ENCODE measurements around the gene MRNIP.

MRNIP gene

DNA sequence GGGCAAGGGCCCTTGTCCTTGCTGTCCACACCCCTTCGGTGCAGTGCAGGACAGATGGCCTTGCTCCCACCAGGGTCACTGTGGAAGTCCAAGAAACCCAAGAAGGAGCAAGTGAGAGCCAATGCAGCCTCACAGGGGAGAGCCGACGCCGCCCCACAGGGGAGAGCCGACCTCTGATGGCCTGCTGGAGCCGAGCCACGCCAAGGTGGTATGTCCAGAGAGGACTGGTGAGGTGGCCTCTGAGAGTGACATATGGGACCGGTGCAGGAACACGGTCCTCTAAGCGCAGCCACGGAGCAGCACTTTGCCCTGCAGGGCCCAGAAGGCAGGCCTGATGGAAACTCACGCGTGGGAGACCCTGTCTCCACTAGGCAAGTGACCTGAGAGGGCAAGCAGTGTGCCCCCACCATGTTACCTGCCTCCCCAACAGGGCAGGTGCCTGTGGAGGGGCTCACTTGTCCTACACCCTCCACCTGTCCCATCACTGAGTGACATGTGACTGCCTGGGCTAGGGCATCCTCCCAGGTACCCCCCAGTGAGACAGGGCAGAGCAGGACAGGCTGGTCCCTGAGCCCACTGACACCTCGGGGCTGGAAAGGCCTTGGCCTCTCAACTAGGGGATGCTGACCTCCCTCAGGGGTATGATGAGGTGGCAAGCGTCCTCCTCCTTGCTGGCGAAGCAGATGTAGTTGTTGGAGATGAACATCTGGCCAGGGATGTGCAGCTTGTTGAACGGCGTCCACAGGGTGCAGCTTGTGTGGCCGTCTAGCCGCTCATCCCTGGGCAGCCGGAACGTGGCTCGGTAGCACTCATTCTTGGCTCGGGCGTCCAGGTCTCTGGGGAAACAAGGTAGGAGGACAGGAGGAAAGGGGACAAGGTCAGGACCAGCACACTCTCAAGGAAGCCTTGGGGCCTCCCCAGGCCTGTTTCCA, 32.4 kb upstream of the MRNIP start:
- Histone ChIP-seq H3K4me2 (ENCODE audit: low read length) (no peak overlapping the region), H3F3A (ENCODE audit: control insufficient read depth, insufficient read depth) (no peaks in the 10 kb centered on the region), H3K9me2 (replicated peaks; ENCODE audit: control insufficient read depth, low read length) (no peaks in the 10 kb centered on the region), H3K36me3 (ENCODE audit: control insufficient read depth, low read length) (peaks cover 89% of the 10 kb centered on the region), H3K4me1 (ENCODE audit: control insufficient read depth, low read length) (no peaks in the 10 kb centered on the region), H3K79me2 (ENCODE audit: control insufficient read depth, low read length) (no peaks in the 10 kb centered on the region), H3K27me3 (ENCODE audit: control insufficient read depth, low read length) (no peaks in the 10 kb centered on the region), H3K9me3 (ENCODE audit: control insufficient read depth, insufficient read depth, low read length) (no peaks in the 10 kb centered on the region), H3K27ac (ENCODE audit: low read depth, low read length) (no peak overlapping the region), H4K20me1 (ENCODE audit: control insufficient read depth, insufficient read depth, low read depth, low read length) (no peaks in the 10 kb centered on the region), H3K4me3 (ENCODE audit: low read length) (no peak overlapping the region)
- no peak for TF ChIP-seq EZH2phosphoT487 (IDR thresholded peaks at IDR 0.05; ENCODE audit: borderline replicate concordance, low read length)
- TF ChIP-seq, protein P1, sequence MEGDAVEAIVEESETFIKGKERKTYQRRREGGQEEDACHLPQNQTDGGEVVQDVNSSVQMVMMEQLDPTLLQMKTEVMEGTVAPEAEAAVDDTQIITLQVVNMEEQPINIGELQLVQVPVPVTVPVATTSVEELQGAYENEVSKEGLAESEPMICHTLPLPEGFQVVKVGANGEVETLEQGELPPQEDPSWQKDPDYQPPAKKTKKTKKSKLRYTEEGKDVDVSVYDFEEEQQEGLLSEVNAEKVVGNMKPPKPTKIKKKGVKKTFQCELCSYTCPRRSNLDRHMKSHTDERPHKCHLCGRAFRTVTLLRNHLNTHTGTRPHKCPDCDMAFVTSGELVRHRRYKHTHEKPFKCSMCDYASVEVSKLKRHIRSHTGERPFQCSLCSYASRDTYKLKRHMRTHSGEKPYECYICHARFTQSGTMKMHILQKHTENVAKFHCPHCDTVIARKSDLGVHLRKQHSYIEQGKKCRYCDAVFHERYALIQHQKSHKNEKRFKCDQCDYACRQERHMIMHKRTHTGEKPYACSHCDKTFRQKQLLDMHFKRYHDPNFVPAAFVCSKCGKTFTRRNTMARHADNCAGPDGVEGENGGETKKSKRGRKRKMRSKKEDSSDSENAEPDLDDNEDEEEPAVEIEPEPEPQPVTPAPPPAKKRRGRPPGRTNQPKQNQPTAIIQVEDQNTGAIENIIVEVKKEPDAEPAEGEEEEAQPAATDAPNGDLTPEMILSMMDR (IDR thresholded peaks at IDR 0.05; ENCODE audit: low read depth, low read length, poor library complexity, severe bottlenecking): no peak

DNA sequence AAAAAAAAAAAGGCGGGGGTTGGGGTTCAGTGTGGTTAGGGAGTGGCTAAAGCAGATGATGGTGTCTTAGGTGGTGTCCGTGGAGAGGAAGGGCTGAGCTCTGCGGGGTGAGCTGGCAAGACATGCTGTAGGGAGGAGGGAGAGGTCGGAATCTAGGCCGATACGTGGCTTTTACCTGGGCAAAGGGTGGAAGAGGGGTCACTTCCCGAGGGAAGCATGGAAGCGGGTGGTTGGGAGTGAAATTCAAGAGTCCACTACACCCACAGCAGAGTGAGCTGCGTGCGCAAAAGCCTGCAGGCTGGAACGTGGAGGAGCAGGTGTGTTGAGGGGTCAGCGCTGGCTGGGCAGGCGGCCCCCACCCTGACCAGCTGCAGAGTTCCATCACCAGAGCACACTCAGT, 31.3 kb upstream of the MRNIP start:
- H3K4me3 ChIP-seq (ENCODE audit: low read length): no peak overlapping the region
- no peaks in the 10 kb centered on the region for H3K79me2 ChIP-seq (ENCODE audit: control insufficient read depth, low read length)
- H3K4me2 ChIP-seq (ENCODE audit: low read length): no peak overlapping the region
- no peaks in the 10 kb centered on the region for H3K27me3 ChIP-seq (ENCODE audit: control insufficient read depth, low read length)
- H4K20me1 ChIP-seq (ENCODE audit: control insufficient read depth, insufficient read depth, low read depth, low read length): no peaks in the 10 kb centered on the region
- H3K4me1 ChIP-seq (ENCODE audit: control insufficient read depth, low read length): no peaks in the 10 kb centered on the region
- TF ChIP-seq EZH2phosphoT487 (IDR thresholded peaks at IDR 0.05; ENCODE audit: borderline replicate concordance, low read length): no peak
- TF ChIP-seq, protein P1 (IDR thresholded peaks at IDR 0.05; ENCODE audit: low read depth, low read length, poor library complexity, severe bottlenecking): no peak
- H3K27ac ChIP-seq (ENCODE audit: low read depth, low read length): no peak overlapping the region
- no peaks in the 10 kb centered on the region for H3K9me2 ChIP-seq (replicated peaks; ENCODE audit: control insufficient read depth, low read length)
- peaks cover 90% of the 10 kb centered on the region for H3K36me3 ChIP-seq (ENCODE audit: control insufficient read depth, low read length)
- no peaks in the 10 kb centered on the region for H3K9me3 ChIP-seq (ENCODE audit: control insufficient read depth, insufficient read depth, low read length)
- H3F3A ChIP-seq (ENCODE audit: control insufficient read depth, insufficient read depth): no peaks in the 10 kb centered on the region

DNA sequence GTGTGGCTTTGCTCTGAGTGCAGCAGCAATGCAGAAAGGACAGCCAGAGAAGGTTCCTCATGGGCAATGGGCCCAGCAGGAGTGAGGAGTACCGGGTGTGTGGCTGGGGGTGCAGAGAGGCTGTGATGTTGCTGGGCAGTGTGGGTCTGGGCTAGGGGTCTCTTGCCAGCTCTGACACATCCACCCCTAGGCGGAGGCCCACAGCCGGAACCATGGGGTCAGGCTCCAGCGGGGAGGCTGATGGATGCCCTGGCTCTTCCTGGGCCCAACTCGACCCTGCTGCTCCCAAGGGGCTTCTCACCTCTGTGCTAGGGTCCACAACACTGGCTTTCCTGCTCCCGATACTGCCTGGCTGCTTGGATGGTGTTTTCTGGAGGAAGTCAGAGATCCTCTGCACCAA, 29.2 kb upstream of the MRNIP start:
- H3K36me3 ChIP-seq (ENCODE audit: control insufficient read depth, low read length): peaks cover 93% of the 10 kb centered on the region
- no peaks in the 10 kb centered on the region for H4K20me1 ChIP-seq (ENCODE audit: control insufficient read depth, insufficient read depth, low read depth, low read length)

More for the DNA sequence above, 29.2 kb upstream of the MRNIP start:
- Histone ChIP-seq H3K4me1 (ENCODE audit: control insufficient read depth, low read length) (no peaks in the 10 kb centered on the region), H3K9me2 (replicated peaks; ENCODE audit: control insufficient read depth, low read length) (no peaks in the 10 kb centered on the region), H3K27me3 (ENCODE audit: control insufficient read depth, low read length) (no peaks in the 10 kb centered on the region), H3F3A (ENCODE audit: control insufficient read depth, insufficient read depth) (no peaks in the 10 kb centered on the region), H3K9me3 (ENCODE audit: control insufficient read depth, insufficient read depth, low read length) (peaks cover 15% of the 10 kb centered on the region), H3K27ac (ENCODE audit: low read depth, low read length) (no peak overlapping the region), H3K79me2 (ENCODE audit: control insufficient read depth, low read length) (no peaks in the 10 kb centered on the region), H3K4me3 (ENCODE audit: low read length) (no peak overlapping the region), H3K4me2 (ENCODE audit: low read length) (no peak overlapping the region)
- TF ChIP-seq EZH2phosphoT487 (IDR thresholded peaks at IDR 0.05; ENCODE audit: borderline replicate concordance, low read length): no peak
- TF ChIP-seq, protein P1 (IDR thresholded peaks at IDR 0.05; ENCODE audit: low read depth, low read length, poor library complexity, severe bottlenecking): no peak
